B cell (primary cell): ENCODE data around the gene VANGL2. TPM values are rescaled to one million over a fixed set of nuclear protein-coding genes. Genes with fewer than 3 reads are reported as not detected.

Experiments used
- ATAC-seq: fragments of 200-7000 bp; cut with Tn5 transposase; one replicate; pipeline ENCODE4 v1.10.0; 2021; ENCODE audit warnings: low read depth, mild to moderate bottlenecking, moderate number of reproducible peaks, moderate library complexity
- CTCF ChIA-PET: fragments of 350-600 bp; sonication (Branson Sonifier 250); formaldehyde crosslinking; loops from one replicate; lab custom pipeline; 2021; ENCODE audit warnings: antibody characterized with exemption, inconsistent platforms; lab: Charles Lee
- POLR2A ChIA-PET: fragments of 350-600 bp; sonication (Branson Sonifier 250); formaldehyde crosslinking; loops from one replicate; lab custom pipeline; 2021; ENCODE audit warnings: antibody characterized with exemption; lab: Charles Lee
- DNase-seq: peaks from one replicate; pipeline ENCODE4 v3.0.0; 2013
- H2AFZ ChIP-seq: 2 replicates; pipeline ENCODE4 v1.6.1; 2012; ENCODE audit warnings: mild to moderate bottlenecking, low read depth, low read length; ENCODE audit not compliant: insufficient read depth, poor library complexity, severe bottlenecking
- H3K27ac ChIP-seq, 2 donors: 1 replicate in 1 of 2; 2 replicates in 1 of 2; pipeline ENCODE4 v1.5.1; 2012 to 2013; ENCODE audit warnings: low read length in 2 of 2, mild to moderate bottlenecking in 2 of 2, moderate library complexity in 1 of 2
- H3K27me3 ChIP-seq, 4 experiments: fragments of 200-600 bp in 1 of 4; sonication (generic) in 1 of 4; replicated peaks in 1 of 4; 1 replicate in 2 of 4; 2 replicates in 2 of 4; pipeline versions ENCODE4 v1.6.1 to v1.7.0; 2013 to 2016; ENCODE audit warnings: low read length in 3 of 4, mild to moderate bottlenecking in 2 of 4, mixed read lengths in 1 of 4, moderate library complexity in 1 of 4; ENCODE audit not compliant: insufficient read depth in 4 of 4, control insufficient read depth in 3 of 4; ENCODE audit errors: control extremely low read depth in 1 of 4
- H3K36me3 ChIP-seq, 2 experiments: replicated peaks in 1 of 2; 1 replicate in 1 of 2; 2 replicates in 1 of 2; pipeline versions ENCODE4 v1.6.1 to v1.7.1; 2013; ENCODE audit warnings: low read length in 1 of 2; ENCODE audit not compliant: insufficient read depth in 2 of 2, control insufficient read depth in 1 of 2; ENCODE audit errors: control extremely low read depth in 1 of 2, extremely low read depth in 1 of 2
- H3K4me1 ChIP-seq, 2 donors: fragments of 200-600 bp in 1 of 2; sonication (generic) in 1 of 2; 1 replicate in 1 of 2; 2 replicates in 1 of 2; pipeline versions ENCODE4 v1.5.1 to v1.6.1; 2013 to 2017; ENCODE audit warnings: low read length in 2 of 2; ENCODE audit not compliant: control insufficient read depth in 2 of 2, insufficient read depth in 2 of 2
- H3K4me2 ChIP-seq: replicated peaks from 2 replicates; pipeline ENCODE3; 2012; ENCODE audit warnings: mild to moderate bottlenecking, low read depth, low read length; ENCODE audit not compliant: poor library complexity, severe bottlenecking
- H3K4me3 ChIP-seq, 5 experiments: fragments of 200-600 bp in 1 of 5; sonication (generic) in 1 of 5; 1 replicate in 3 of 5; 2 replicates in 2 of 5; pipeline versions ENCODE4 v1.5.1 to v1.7.0; 2011 to 2016; ENCODE audit warnings: low read length in 4 of 5, mild to moderate bottlenecking in 4 of 5, low read depth in 2 of 5, control low read depth in 1 of 5, moderate library complexity in 1 of 5; ENCODE audit not compliant: insufficient read depth in 1 of 5; ENCODE audit errors: control extremely low read depth in 1 of 5, extremely low read depth in 1 of 5
- H3K79me2 ChIP-seq: fragments of 200-600 bp; sonication (generic); one replicate; pipeline ENCODE4 v1.6.0; 2016; ENCODE audit warnings: low read length; ENCODE audit not compliant: control insufficient read depth, insufficient read depth
- H3K9ac ChIP-seq: fragments of 200-600 bp; sonication (generic); 2 replicates; pipeline ENCODE4 v1.6.1; 2017; ENCODE audit warnings: mild to moderate bottlenecking, low read length, moderate library complexity
- H3K9me3 ChIP-seq, 3 donors: one replicate each; pipeline versions ENCODE4 v1.6.1 to v1.7.1; 2013; ENCODE audit warnings: low read length in 2 of 3; ENCODE audit not compliant: control insufficient read depth in 2 of 3, insufficient read depth in 1 of 3; ENCODE audit errors: control extremely low read depth in 1 of 3
- H4K20me1 ChIP-seq: 2 replicates; pipeline ENCODE4 v1.6.0; 2012; ENCODE audit warnings: mild to moderate bottlenecking, low read length; ENCODE audit not compliant: insufficient read depth, control insufficient read depth, poor library complexity, severe bottlenecking
- H3K27ac Mint-ChIP-seq: one replicate; pipeline ENCODE4 v1.8.0; 2021; ENCODE audit warnings: mixed read lengths
- H3K27me3 Mint-ChIP-seq: one replicate; pipeline ENCODE4 v1.8.0; 2021; ENCODE audit warnings: mixed read lengths
- H3K4me1 Mint-ChIP-seq: one replicate; pipeline ENCODE4 v1.8.0; 2021; ENCODE audit warnings: mixed read lengths
- H3K4me3 Mint-ChIP-seq: one replicate; pipeline ENCODE4 v1.8.0; 2021; ENCODE audit warnings: mixed read lengths
- H3K9me3 Mint-ChIP-seq: one replicate; pipeline ENCODE4 v1.8.0; 2022; ENCODE audit warnings: mixed read lengths; ENCODE audit not compliant: insufficient read depth
- CTCF ChIP-seq: fragments of 200-600 bp; IDR thresholded peaks from one replicate; pipeline ENCODE4 v1.8.0; 2022; ENCODE audit warnings: antibody characterized with exemption, mild to moderate bottlenecking
- EZH2 ChIP-seq: IDR thresholded peaks from 2 replicates; pipeline ENCODE4 v1.6.1; 2012; ENCODE audit warnings: borderline replicate concordance, low read depth, mild to moderate bottlenecking, moderate library complexity, low read length; ENCODE audit not compliant: insufficient read depth, poor library complexity, severe bottlenecking
- WGBS: methylation state at CpG from one replicate; pipeline ENCODE4 v1.1.5; 2013; ENCODE audit warnings: missing lambda C conversion rate; ENCODE audit not compliant: insufficient coverage; 5-methylcytosine and 5-hydroxymethylcytosine counted together
- intact Hi-C: fragments of 100-400 bp; cut with micrococcal nuclease; formaldehyde crosslinking; loops from one replicate; pipeline ENCODE4 v1.10.0; 2022
- polyA plus RNA-seq: library from polyadenylated mRNA; depleted of rRNA; stranded (reverse); fragments of >200 nt; gene quantifications from 2 replicates; pipeline ENCODE4 v1.2.3, GENCODE V29; 2012
- total RNA-seq, 2 donors: library from RNA; stranded (reverse); fragments of 120-200 nt in 1 of 2; gene quantifications; 1 replicate in 1 of 2; 2 replicates in 1 of 2; pipeline versions ENCODE4 v1.2.3 to v1.2.4, GENCODE V29; 2013 to 2022

VANGL2 gene
- total and polyA plus RNA-seq, 2 donors (not counting 1 experiment from before 2014, with no cell fraction given) = 0.48 to 14.4 TPM

- Histone ChIP-seq H3K27ac (peak overlapping the region; percentile 88 to 89), H4K20me1 (no peaks in the 10 kb centered on the region), H3K9me3 (no peaks in the 10 kb centered on the region), H3K36me3 (no peaks in the 10 kb centered on the region), H3K4me3 (no peak overlapping the region), H3K4me2 (peak overlapping the region; percentile 55), H2AFZ (peak overlapping the region; percentile 48), H3K9ac (peak overlapping the region; percentile 15), H3K27me3 (no peaks in the 10 kb centered on the region), H3K79me2 (peaks cover 7% of the 10 kb centered on the region), H3K4me1 (peaks cover 57 to 60% of the 10 kb centered on the region in 2 donors)
- no peak for TF ChIP-seq EZH2
- TF ChIP-seq CTCF = peak; percentile 67
- ATAC-seq (peak; percentile 19), DNase-seq (peak; percentile 70)
- Mint-ChIP-seq H3K9me3 (no peaks in the 10 kb centered on the region), H3K27me3 (no peaks in the 10 kb centered on the region), H3K27ac (peak overlapping the region; percentile 99), H3K4me1 (peaks cover 55% of the 10 kb centered on the region), H3K4me3 (peak overlapping the region; percentile 38)
- intact Hi-C loops = loop anchor here (1.0 to 2.0 kb wide), 4 partner anchors 46 to 179 kb away; partner anchors contain the start of gene SLAMF6
- POLR2A ChIA-PET = interaction anchor here (1.2 kb wide), 1 partner anchor 60 kb away, joined by 9 read pairs; no protein-coding TSS in a partner anchor
- CTCF ChIA-PET = interaction anchor here (0.7 to 8.1 kb wide), 51 partner anchors 9 to 562 kb away, joined by 3 to 233 read pairs (median 5); partner anchors contain the start of genes CD84, SLAMF1 and SLAMF6
- no CpG with 5 or more reads among the region's 1 CpG for WGBS
Measured at GRCh38 chr1:160428655-160429054, 28.3 kb downstream of the VANGL2 start.

GRCh38 chr1:160429125-160429561 is 28.8 kb downstream of the VANGL2 start:
- peak overlapping the region; percentile 15 for H3K9ac ChIP-seq

More at GRCh38 chr1:160429125-160429561, 28.8 kb downstream of the VANGL2 start:
- H3K36me3 ChIP-seq = no peaks in the 10 kb centered on the region
- TF ChIP-seq EZH2 = no peak
- TF ChIP-seq CTCF = no peak
- H3K79me2 ChIP-seq = peaks cover 7% of the 10 kb centered on the region
- Mint-ChIP-seq H3K27ac (peak overlapping the region; percentile 99), H3K4me3 (peak overlapping the region; percentile 13), H3K27me3 (no peaks in the 10 kb centered on the region), H3K9me3 (peaks cover 2% of the 10 kb centered on the region), H3K4me1 (peaks cover 60% of the 10 kb centered on the region)
- H3K4me3 ChIP-seq = peak overlapping the region in 1 of 5 experiments; percentile 19
- DNase-seq (no peak), ATAC-seq (no peak)
- H3K27ac ChIP-seq = peak overlapping the region; percentile 88 to 89
- 60% methylated on average over 1 of the region's 2 CpGs for WGBS
- no peaks in the 10 kb centered on the region for H3K27me3 ChIP-seq
- POLR2A ChIA-PET = interaction anchor here (1.1 to 1.5 kb wide), 3 partner anchors 60 to 178 kb away, joined by 4 to 9 read pairs (median 4); no protein-coding TSS in a partner anchor
- H3K4me1 ChIP-seq = peaks cover 60 to 63% of the 10 kb centered on the region in 2 donors
- CTCF ChIA-PET = interaction anchor here (0.6 to 8.1 kb wide), 49 partner anchors 8 to 725 kb away, joined by 3 to 233 read pairs (median 5); partner anchors contain the start of genes CD84, SLAMF1, SLAMF6 and UFC1
- peak overlapping the region; percentile 48 for H2AFZ ChIP-seq
- H3K9me3 ChIP-seq = no peaks in the 10 kb centered on the region
- H4K20me1 ChIP-seq = no peaks in the 10 kb centered on the region
- H3K4me2 ChIP-seq = peak overlapping the region; percentile 55
- intact Hi-C loops = loop anchor here (1.0 to 2.0 kb wide), 2 partner anchors 45 to 112 kb away; no protein-coding TSS in a partner anchor
